Mesothelial cell of epicardium (in vitro differentiated cells): ENCODE results near the gene TRPV5. TPM values are rescaled to one million over a fixed set of nuclear protein-coding genes. Genes with fewer than 3 reads are reported as not detected.

ENCODE experiments used
- DNase-seq, 2 experiments: peaks; one replicate each; pipeline ENCODE4 v3.0.0; 2021; ENCODE audit warnings: low spot score in 2 of 2; ENCODE audit not compliant: unreplicated experiment in 2 of 2
- H3K27ac Mint-ChIP-seq: 2 replicates; pipeline ENCODE4 v1.8.0; 2021; ENCODE audit warnings: mixed read lengths
- H3K27me3 Mint-ChIP-seq: 2 replicates; pipeline ENCODE4 v1.8.0; 2021; ENCODE audit warnings: low read depth, mixed read lengths
- H3K36me3 Mint-ChIP-seq: 2 replicates; pipeline ENCODE4 v1.8.0; 2021; ENCODE audit warnings: mixed read lengths
- H3K4me1 Mint-ChIP-seq: 2 replicates; pipeline ENCODE4 v1.8.0; 2021; ENCODE audit warnings: mixed read lengths
- H3K4me3 Mint-ChIP-seq: 2 replicates; pipeline ENCODE4 v1.8.0; 2021; ENCODE audit warnings: mild to moderate bottlenecking, moderate library complexity, mixed read lengths
- H3K9me3 Mint-ChIP-seq: 2 replicates; pipeline ENCODE4 v1.8.0; 2021; ENCODE audit warnings: mixed read lengths
- CTCF ChIP-seq: fragments of 200-600 bp; sonication (generic); IDR thresholded peaks from one replicate; pipeline ENCODE4 v1.5.0; 2021; ENCODE audit warnings: antibody characterized with exemption; ENCODE audit not compliant: unreplicated experiment
- total RNA-seq: library from RNA; stranded (reverse); gene quantifications from 3 replicates; pipeline ENCODE4 v1.2.1, GENCODE V29; 2021

Gene TRPV5
- total RNA-seq, 1 donor from 2014 or later: 0.56 TPM

- Mint-ChIP-seq H3K4me1 (no peaks in the 10 kb centered on the region), H3K9me3 (no peaks in the 10 kb centered on the region), H3K27me3 (no peaks in the 10 kb centered on the region), H3K36me3 (no peaks in the 10 kb centered on the region), H3K27ac (no peak overlapping the region), H3K4me3 (no peak overlapping the region)
- DNase-seq: no peak
- TF ChIP-seq CTCF: no peak
Observed at GRCh38 chr7:142932386-142933091, 1.0 kb downstream of the TRPV5 start.

GRCh38 chr7:142930126-142930730, 3.3 kb downstream of the TRPV5 start:
- H3K4me1 Mint-ChIP-seq: no peaks in the 10 kb centered on the region
- no peak for TF ChIP-seq CTCF
- no peak for DNase-seq
- H3K9me3 Mint-ChIP-seq: no peaks in the 10 kb centered on the region
- no peaks in the 10 kb centered on the region for H3K36me3 Mint-ChIP-seq
- no peak overlapping the region for H3K4me3 Mint-ChIP-seq
- H3K27ac Mint-ChIP-seq: no peak overlapping the region
- H3K27me3 Mint-ChIP-seq: no peaks in the 10 kb centered on the region

GRCh38 chr7:142927949-142928348, 5.6 kb downstream of the TRPV5 start:
- Mint-ChIP-seq H3K36me3 (no peaks in the 10 kb centered on the region), H3K9me3 (no peaks in the 10 kb centered on the region), H3K4me3 (no peak overlapping the region), H3K27me3 (no peaks in the 10 kb centered on the region), H3K4me1 (peaks cover 7% of the 10 kb centered on the region), H3K27ac (no peak overlapping the region)
- DNase-seq: no peak
- no peak for TF ChIP-seq CTCF

GRCh38 chr7:142927085-142927745, 6.3 kb downstream of the TRPV5 start:
- TF ChIP-seq CTCF: no peak
- no peaks in the 10 kb centered on the region for H3K27me3 Mint-ChIP-seq
- no peaks in the 10 kb centered on the region for H3K9me3 Mint-ChIP-seq
- no peaks in the 10 kb centered on the region for H3K36me3 Mint-ChIP-seq
- H3K27ac Mint-ChIP-seq: no peak overlapping the region
- H3K4me1 Mint-ChIP-seq: peaks cover 7% of the 10 kb centered on the region
- no peak for DNase-seq
- H3K4me3 Mint-ChIP-seq: no peak overlapping the region

GRCh38 chr7:142925413-142925812, 8.1 kb downstream of the TRPV5 start:
- no peaks in the 10 kb centered on the region for H3K36me3 Mint-ChIP-seq
- no peak overlapping the region for H3K4me3 Mint-ChIP-seq
- no peaks in the 10 kb centered on the region for H3K27me3 Mint-ChIP-seq
- no peaks in the 10 kb centered on the region for H3K9me3 Mint-ChIP-seq
- peaks cover 7% of the 10 kb centered on the region for H3K4me1 Mint-ChIP-seq
- no peak for DNase-seq
- no peak for TF ChIP-seq CTCF
- H3K27ac Mint-ChIP-seq: no peak overlapping the region
